Ascending aorta (tissue), 2 donors: ENCODE measurements around the gene NPPA. TPM values are rescaled to one million over a fixed set of nuclear protein-coding genes. Genes with fewer than 3 reads are reported as not detected.

Experiments
- DNase-seq, 2 donors: peaks; one replicate each; pipeline ENCODE4 v3.0.0-alpha.2; 2019; ENCODE audit warnings: low spot score in 2 of 2
- H3K27ac ChIP-seq, 2 donors: fragments of 200-600 bp; sonication (generic); one replicate each; pipeline ENCODE4 v1.5.1; 2016 to 2017; ENCODE audit warnings: mild to moderate bottlenecking in 1 of 2
- H3K27me3 ChIP-seq: fragments of 200-600 bp; sonication (generic); one replicate; pipeline ENCODE4 v1.5.1; 2017
- H3K36me3 ChIP-seq, 2 donors: fragments of 200-600 bp; sonication (generic); one replicate each; pipeline ENCODE4 v1.5.1; 2016
- H3K4me1 ChIP-seq, 2 donors: fragments of 200-600 bp; sonication (generic); one replicate each; pipeline ENCODE4 v1.5.1; 2016 to 2017; ENCODE audit warnings: mild to moderate bottlenecking in 1 of 2
- H3K4me3 ChIP-seq, 2 donors: fragments of 200-600 bp; sonication (generic); one replicate each; pipeline ENCODE4 v1.5.1; 2016 to 2017; ENCODE audit warnings: mild to moderate bottlenecking in 1 of 2
- H3K9me3 ChIP-seq, 2 donors: fragments of 200-600 bp; sonication (generic); one replicate each; pipeline ENCODE4 v1.5.1; 2016
- intact Hi-C: fragments of 100-400 bp; cut with DNase I; formaldehyde crosslinking; loops from one replicate; pipeline ENCODE4 v1.15.1; 2023
- total RNA-seq: library from RNA; depleted of rRNA; stranded (reverse); fragments of >200 nt; gene quantifications from one replicate; pipeline ENCODE4 v1.1.0, GENCODE V29; 2016
- TF ChIP-seq, protein P1 (sequence below), 3 experiments: fragments of 200-600 bp in 2 of 3; fragments of 450-650 bp in 1 of 3; sonication (generic) in 2 of 3; IDR thresholded peaks; one replicate each; pipeline ENCODE4 v1.5.1; 2016 to 2019; ENCODE audit warnings: antibody characterized with exemption in 3 of 3, mild to moderate bottlenecking in 1 of 3, moderate library complexity in 1 of 3

The NPPA gene
- total RNA-seq, 1 donor from 2014 or later: not detected

DNA sequence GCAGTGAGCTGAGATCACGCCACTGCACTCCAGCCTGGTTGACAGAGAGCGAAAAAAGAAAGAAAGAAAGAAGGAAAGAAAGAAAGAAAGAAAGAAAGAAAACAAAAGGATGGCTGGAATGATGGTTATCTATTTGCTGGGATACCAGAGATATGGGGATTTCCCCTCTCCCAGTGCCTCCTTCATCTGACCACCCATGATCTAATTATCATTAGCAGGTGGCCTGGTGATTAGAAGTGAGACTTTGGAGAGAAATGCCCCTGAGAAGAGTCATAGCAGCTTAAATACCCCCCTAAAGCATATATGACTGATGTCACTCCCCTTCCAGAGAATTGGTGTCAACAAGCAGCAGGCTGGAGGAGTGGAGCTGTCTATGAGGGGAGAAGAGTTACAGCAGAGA lies 12.5 kb upstream of the NPPA start:
- TF ChIP-seq, protein P1, sequence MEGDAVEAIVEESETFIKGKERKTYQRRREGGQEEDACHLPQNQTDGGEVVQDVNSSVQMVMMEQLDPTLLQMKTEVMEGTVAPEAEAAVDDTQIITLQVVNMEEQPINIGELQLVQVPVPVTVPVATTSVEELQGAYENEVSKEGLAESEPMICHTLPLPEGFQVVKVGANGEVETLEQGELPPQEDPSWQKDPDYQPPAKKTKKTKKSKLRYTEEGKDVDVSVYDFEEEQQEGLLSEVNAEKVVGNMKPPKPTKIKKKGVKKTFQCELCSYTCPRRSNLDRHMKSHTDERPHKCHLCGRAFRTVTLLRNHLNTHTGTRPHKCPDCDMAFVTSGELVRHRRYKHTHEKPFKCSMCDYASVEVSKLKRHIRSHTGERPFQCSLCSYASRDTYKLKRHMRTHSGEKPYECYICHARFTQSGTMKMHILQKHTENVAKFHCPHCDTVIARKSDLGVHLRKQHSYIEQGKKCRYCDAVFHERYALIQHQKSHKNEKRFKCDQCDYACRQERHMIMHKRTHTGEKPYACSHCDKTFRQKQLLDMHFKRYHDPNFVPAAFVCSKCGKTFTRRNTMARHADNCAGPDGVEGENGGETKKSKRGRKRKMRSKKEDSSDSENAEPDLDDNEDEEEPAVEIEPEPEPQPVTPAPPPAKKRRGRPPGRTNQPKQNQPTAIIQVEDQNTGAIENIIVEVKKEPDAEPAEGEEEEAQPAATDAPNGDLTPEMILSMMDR (IDR thresholded peaks at IDR 0.05): no peak
- DNase-seq: no peak
- H3K4me3 ChIP-seq: no peak overlapping the region
- H3K27me3 ChIP-seq: peaks cover 11% of the 10 kb centered on the region
- intact Hi-C loops: no loop called here
- H3K27ac ChIP-seq: no peak overlapping the region
- no peaks in the 10 kb centered on the region for H3K9me3 ChIP-seq
- H3K36me3 ChIP-seq: no peaks in the 10 kb centered on the region
- H3K4me1 ChIP-seq: no peaks in the 10 kb centered on the region

DNA sequence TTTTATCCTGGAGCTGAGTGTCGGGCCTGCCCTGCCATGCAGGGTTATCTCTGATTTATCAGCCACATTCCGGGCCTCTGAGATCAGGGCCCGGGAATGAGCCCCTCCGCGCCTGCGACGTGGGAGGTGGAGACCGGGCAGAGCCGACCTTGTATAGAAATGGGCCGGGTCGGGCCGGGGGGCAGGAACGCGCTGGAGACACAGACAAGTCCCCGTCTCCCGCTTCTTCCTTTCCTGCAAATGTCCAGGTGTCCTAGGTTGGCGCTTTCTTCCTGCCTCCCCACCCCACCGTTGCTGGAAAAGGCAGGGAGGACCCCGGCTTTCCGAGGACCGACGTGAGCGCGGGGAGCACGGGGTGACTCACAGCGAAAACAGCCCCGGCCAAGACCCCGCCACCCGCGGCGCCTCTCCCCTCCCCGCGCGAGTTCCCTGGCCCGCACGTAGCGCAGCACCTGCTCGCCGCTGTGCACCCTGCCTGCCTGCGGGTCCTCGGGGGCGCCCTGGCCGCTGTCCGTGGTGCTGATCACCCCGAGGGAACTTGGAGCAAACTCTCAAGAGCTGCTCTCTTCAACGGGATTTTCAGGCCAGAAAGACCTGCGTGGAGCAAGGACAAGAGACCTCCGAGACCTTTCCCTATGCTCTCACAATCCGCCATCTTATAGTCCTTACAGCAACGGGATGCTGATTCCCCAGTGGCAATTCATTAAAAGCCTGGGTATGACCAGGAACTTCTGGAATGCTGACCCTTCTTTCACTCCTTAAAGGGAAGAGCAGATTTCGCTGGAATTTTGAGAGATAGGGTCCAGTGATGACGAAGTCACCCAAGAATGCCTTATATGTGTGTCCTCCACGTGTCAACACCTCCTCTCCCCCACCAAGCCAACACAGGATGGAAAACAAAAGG lies 11.6 kb upstream of the NPPA start:
- Histone ChIP-seq H3K9me3 (no peaks in the 10 kb centered on the region), H3K36me3 (no peaks in the 10 kb centered on the region), H3K4me1 (no peaks in the 10 kb centered on the region), H3K4me3 (no peak overlapping the region), H3K27me3 (peaks cover 11% of the 10 kb centered on the region), H3K27ac (no peak overlapping the region)
- TF ChIP-seq, protein P1 (IDR thresholded peaks at IDR 0.05): peak in 2 of 3 experiments; percentile 11 to 18
- intact Hi-C loops: no loop called here
- DNase-seq: no peak

DNA sequence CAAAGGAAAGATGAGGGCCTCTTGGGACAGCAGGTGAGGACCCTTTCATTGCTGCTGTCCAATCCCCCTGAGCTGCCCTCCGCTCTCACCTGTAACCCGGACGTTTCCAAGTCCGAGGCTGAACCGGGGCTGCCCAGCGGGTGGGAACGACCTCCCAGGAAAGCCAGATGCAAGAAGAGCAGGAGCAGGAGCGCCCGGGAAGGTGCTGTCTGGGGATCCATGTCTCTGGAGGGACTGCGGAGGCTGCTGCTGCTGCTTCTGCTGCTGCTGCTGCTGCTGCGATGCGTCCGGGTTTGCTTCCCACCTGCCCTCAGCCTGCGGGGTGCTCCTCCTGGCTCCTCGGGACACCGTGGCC lies 11.0 kb upstream of the NPPA start, which contains the start of gene NPPB:
TSS of gene NPPB (minus strand) at position 333 of the 355 bp plus-strand sequence. CDS start at position 221, 112 bp downstream.
- DNase-seq: no peak
- TF ChIP-seq, protein P1 (IDR thresholded peaks at IDR 0.05): no peak

DNA sequence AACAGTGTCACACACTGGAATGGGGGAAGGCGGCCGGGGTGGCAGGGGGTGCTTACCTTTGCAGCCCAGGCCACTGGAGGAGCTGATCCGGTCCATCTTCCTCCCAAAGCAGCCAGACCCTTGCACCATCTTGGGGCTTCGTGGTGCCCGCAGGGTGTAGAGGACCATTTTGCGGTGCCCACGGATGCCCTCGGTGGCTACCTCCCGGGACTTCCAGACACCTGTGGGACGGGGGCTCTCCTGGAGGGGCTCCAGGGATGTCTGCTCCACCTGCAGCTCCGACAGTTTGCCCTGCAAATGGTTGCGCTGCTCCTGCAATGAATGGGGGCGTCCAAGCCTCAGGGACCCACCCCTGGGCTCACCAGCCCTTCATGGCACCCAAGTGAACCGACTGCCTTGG lies 10.6 kb upstream of the NPPA start:
- Histone ChIP-seq H3K4me1 (no peaks in the 10 kb centered on the region), H3K4me3 (no peak overlapping the region), H3K27ac (no peak overlapping the region), H3K36me3 (no peaks in the 10 kb centered on the region), H3K9me3 (no peaks in the 10 kb centered on the region), H3K27me3 (peaks cover 11% of the 10 kb centered on the region)
- intact Hi-C loops: no loop called here
- TF ChIP-seq, protein P1 (IDR thresholded peaks at IDR 0.05): no peak
- no peak for DNase-seq

More for the DNA sequence above, 11.0 kb upstream of the NPPA start, which contains the start of gene NPPB:
- Histone ChIP-seq H3K4me1 (no peaks in the 10 kb centered on the region), H3K4me3 (no peak within 1 kb of the TSS), H3K27ac (no peak within 1 kb of the TSS), H3K36me3 (no peaks in the 10 kb centered on the region), H3K9me3 (no peaks in the 10 kb centered on the region), H3K27me3 (peaks cover 11% of the 10 kb centered on the region)
- intact Hi-C loops: no loop called here

DNA sequence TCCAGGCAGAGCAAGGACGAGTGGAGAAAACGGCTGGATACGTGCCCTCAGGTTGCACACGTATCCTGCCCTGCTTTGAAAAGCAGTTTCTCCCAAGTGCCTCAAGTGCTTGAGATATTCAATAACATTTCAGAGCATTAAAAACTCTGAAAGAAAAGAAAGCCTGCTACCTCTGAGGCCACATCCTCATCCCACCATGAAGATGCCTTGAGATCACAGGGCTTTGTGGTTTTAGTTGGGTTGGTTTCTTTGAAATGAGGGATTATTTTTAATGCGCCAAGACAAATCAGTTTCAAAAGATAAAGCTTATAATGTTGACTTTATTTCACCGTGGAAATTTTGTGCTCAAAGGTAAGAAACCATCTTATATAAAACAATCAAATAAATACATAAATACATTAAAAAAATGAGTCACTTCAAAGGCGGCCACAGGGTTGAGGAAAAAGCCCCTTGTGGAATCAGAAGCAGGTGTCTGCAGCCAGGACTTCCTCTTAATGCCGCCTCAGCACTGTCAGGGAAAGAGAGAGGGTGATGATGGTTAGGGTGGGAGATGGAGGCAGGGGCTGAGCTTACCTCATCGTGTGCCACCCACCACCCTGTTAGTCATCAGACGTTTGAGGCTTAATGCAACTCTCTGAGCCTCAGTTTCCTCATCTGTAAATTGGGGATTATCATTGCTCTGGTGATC lies 9.7 kb upstream of the NPPA start:
- Histone ChIP-seq H3K4me3 (no peak overlapping the region), H3K36me3 (no peaks in the 10 kb centered on the region), H3K27me3 (peaks cover 11% of the 10 kb centered on the region), H3K27ac (no peak overlapping the region), H3K9me3 (no peaks in the 10 kb centered on the region), H3K4me1 (no peaks in the 10 kb centered on the region)
- TF ChIP-seq, protein P1 (IDR thresholded peaks at IDR 0.05): no peak
- intact Hi-C loops: no loop called here
- no peak for DNase-seq
